ENCODE results near the gene CD44. TPM values are rescaled to one million over a fixed set of nuclear protein-coding genes. Genes with fewer than 3 reads are reported as not detected.

Gene CD44
- total RNA-seq, 1 donor from 2014 or later: 155 TPM

GRCh38 chr11:35277827-35278226, 138.9 kb downstream of the CD44 start:
- TF ChIP-seq CTCF (IDR thresholded peaks at IDR 0.05; ENCODE audit: unreplicated experiment): no peak
- no peak overlapping the region for H3K4me3 Mint-ChIP-seq (ENCODE audit: unreplicated experiment)
- H3K36me3 Mint-ChIP-seq (ENCODE audit: low read depth, unreplicated experiment): no peaks in the 10 kb centered on the region
- peaks cover 9% of the 10 kb centered on the region for H3K27me3 Mint-ChIP-seq (ENCODE audit: unreplicated experiment)
- DNase-seq (ENCODE audit: low spot score): no peak
- no peaks in the 10 kb centered on the region for H3K9me3 Mint-ChIP-seq (ENCODE audit: unreplicated experiment)
- no peak overlapping the region for H3K27ac Mint-ChIP-seq (ENCODE audit: unreplicated experiment)
- peaks cover 7% of the 10 kb centered on the region for H3K4me1 Mint-ChIP-seq (ENCODE audit: unreplicated experiment)

GRCh38 chr11:35280727-35281126, 141.8 kb downstream of the CD44 start:
- TF ChIP-seq CTCF (IDR thresholded peaks at IDR 0.05; ENCODE audit: unreplicated experiment): no peak
- peaks cover 7% of the 10 kb centered on the region for H3K27me3 Mint-ChIP-seq (ENCODE audit: unreplicated experiment)
- no peaks in the 10 kb centered on the region for H3K36me3 Mint-ChIP-seq (ENCODE audit: low read depth, unreplicated experiment)
- H3K4me3 Mint-ChIP-seq (ENCODE audit: unreplicated experiment): no peak overlapping the region
- DNase-seq (ENCODE audit: low spot score): no peak
- no peaks in the 10 kb centered on the region for H3K9me3 Mint-ChIP-seq (ENCODE audit: unreplicated experiment)
- no peaks in the 10 kb centered on the region for H3K4me1 Mint-ChIP-seq (ENCODE audit: unreplicated experiment)
- no peak overlapping the region for H3K27ac Mint-ChIP-seq (ENCODE audit: unreplicated experiment)

DNA sequence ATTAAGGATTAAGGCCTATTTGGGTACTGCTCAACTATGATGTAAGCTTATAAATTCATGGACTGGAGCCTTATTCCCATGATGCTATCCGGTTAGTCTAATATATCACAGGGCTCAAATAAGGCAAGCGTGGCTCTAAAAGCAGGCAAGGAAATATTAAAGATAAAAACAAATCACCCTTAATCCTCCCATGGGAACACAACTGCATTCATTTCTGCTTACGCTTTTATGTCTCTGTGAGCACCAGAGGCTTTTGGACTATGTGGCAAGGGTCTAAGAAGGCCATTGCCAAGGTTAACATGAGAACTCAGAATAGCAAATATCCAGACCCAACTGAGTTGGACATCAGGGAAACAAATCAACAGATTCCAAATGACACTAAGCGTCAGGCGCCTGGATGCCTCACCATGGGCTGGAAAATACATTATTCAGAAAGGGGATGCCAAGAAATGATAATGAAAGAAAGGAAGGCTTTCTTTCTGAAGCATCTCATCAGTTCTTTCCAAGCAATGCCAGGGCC, 142.3 kb downstream of the CD44 start:
- no peak for TF ChIP-seq CTCF (IDR thresholded peaks at IDR 0.05; ENCODE audit: unreplicated experiment)
- Mint-ChIP-seq H3K9me3 (ENCODE audit: unreplicated experiment) (no peaks in the 10 kb centered on the region), H3K27ac (ENCODE audit: unreplicated experiment) (no peak overlapping the region), H3K4me1 (ENCODE audit: unreplicated experiment) (no peaks in the 10 kb centered on the region), H3K36me3 (ENCODE audit: low read depth, unreplicated experiment) (no peaks in the 10 kb centered on the region), H3K4me3 (ENCODE audit: unreplicated experiment) (no peak overlapping the region), H3K27me3 (ENCODE audit: unreplicated experiment) (peaks cover 5% of the 10 kb centered on the region)
- DNase-seq (ENCODE audit: low spot score): no peak

Other genes starting within 250 kb of the CD44 start
- gene APIP, start 222.8 kb upstream of the CD44 start, total RNA-seq (ENCODE audit: unreplicated experiment): 13.0 TPM
- 31.8 TPM for gene PDHX, start 222.6 kb upstream of the CD44 start, total RNA-seq (ENCODE audit: unreplicated experiment)